ENCODE data around the gene IGF2BP2.

Gene IGF2BP2

GRCh38 chr3:185724761-185725160, 100.1 kb downstream of the IGF2BP2 start:
- H3K4me3 ChIP-seq (ENCODE audit: low read depth, low read length): no peak overlapping the region
- DNase-seq (ENCODE audit: low read depth): no peak
- TF ChIP-seq CTCF (IDR thresholded peaks at IDR 0.05; ENCODE audit: low read depth, low read length): no peak
- TF ChIP-seq MYC (IDR thresholded peaks at IDR 0.05; ENCODE audit: low read depth, low read length): no peak
- no peak for TF ChIP-seq POLR2A (IDR thresholded peaks at IDR 0.05; ENCODE audit: extremely low read depth, insufficient read length)
- no peak for TF ChIP-seq MAX (IDR thresholded peaks at IDR 0.05; ENCODE audit: low read depth, low read length)

- TF ChIP-seq MAX (IDR thresholded peaks at IDR 0.05; ENCODE audit: low read depth, low read length): no peak
- TF ChIP-seq MYC (IDR thresholded peaks at IDR 0.05; ENCODE audit: low read depth, low read length): no peak
- no peak for TF ChIP-seq POLR2A (IDR thresholded peaks at IDR 0.05; ENCODE audit: extremely low read depth, insufficient read length)
- no peak for TF ChIP-seq CTCF (IDR thresholded peaks at IDR 0.05; ENCODE audit: low read depth, low read length)
- no peak overlapping the region for H3K4me3 ChIP-seq (ENCODE audit: low read depth, low read length)
- no peak for DNase-seq (ENCODE audit: low read depth)
These were observed 100.6 kb downstream of the IGF2BP2 start for GRCh38 chr3:185724251-185724650.

- TF ChIP-seq CTCF (IDR thresholded peaks at IDR 0.05; ENCODE audit: low read depth, low read length): no peak
- no peak for TF ChIP-seq MAX (IDR thresholded peaks at IDR 0.05; ENCODE audit: low read depth, low read length)
- TF ChIP-seq MYC (IDR thresholded peaks at IDR 0.05; ENCODE audit: low read depth, low read length): no peak
- TF ChIP-seq POLR2A (IDR thresholded peaks at IDR 0.05; ENCODE audit: extremely low read depth, insufficient read length): no peak
- H3K4me3 ChIP-seq (ENCODE audit: low read depth, low read length): no peak overlapping the region
- DNase-seq (ENCODE audit: low read depth): no peak
These were observed 102.0 kb downstream of the IGF2BP2 start for GRCh38 chr3:185722881-185723280.

GRCh38 chr3:185721970-185722369, 102.9 kb downstream of the IGF2BP2 start:
- TF ChIP-seq POLR2A (IDR thresholded peaks at IDR 0.05; ENCODE audit: extremely low read depth, insufficient read length): no peak
- TF ChIP-seq MAX (IDR thresholded peaks at IDR 0.05; ENCODE audit: low read depth, low read length): no peak
- no peak for TF ChIP-seq CTCF (IDR thresholded peaks at IDR 0.05; ENCODE audit: low read depth, low read length)
- no peak for TF ChIP-seq MYC (IDR thresholded peaks at IDR 0.05; ENCODE audit: low read depth, low read length)
- no peak overlapping the region for H3K4me3 ChIP-seq (ENCODE audit: low read depth, low read length)
- DNase-seq (ENCODE audit: low read depth): no peak

GRCh38 chr3:185720326-185720725, 104.5 kb downstream of the IGF2BP2 start:
- no peak overlapping the region for H3K4me3 ChIP-seq (ENCODE audit: low read depth, low read length)
- no peak for TF ChIP-seq CTCF (IDR thresholded peaks at IDR 0.05; ENCODE audit: low read depth, low read length)
- TF ChIP-seq MAX (IDR thresholded peaks at IDR 0.05; ENCODE audit: low read depth, low read length): no peak
- TF ChIP-seq POLR2A (IDR thresholded peaks at IDR 0.05; ENCODE audit: extremely low read depth, insufficient read length): no peak
- no peak for TF ChIP-seq MYC (IDR thresholded peaks at IDR 0.05; ENCODE audit: low read depth, low read length)
- no peak for DNase-seq (ENCODE audit: low read depth)
